ENCODE measurements around the gene THBS3.

GRCh38 chr1:155223047-155223446 lies 15.3 kb upstream of the THBS3 start:
- TF ChIP-seq RAD21 (conservative IDR thresholded peaks at IDR 0.05) (no peak), CTCF (IDR thresholded peaks at IDR 0.05; ENCODE audit: poor library complexity, severe bottlenecking) (no peak), EZH2 (IDR thresholded peaks at IDR 0.05; ENCODE audit: borderline replicate concordance, insufficient read depth, low read length, poor library complexity, severe bottlenecking) (no peak), POLR2AphosphoS5 (IDR thresholded peaks at IDR 0.05) (no peak), EP300 (conservative IDR thresholded peaks at IDR 0.05; ENCODE audit: poor library complexity, severe bottlenecking) (no peak), SMC3 (conservative IDR thresholded peaks at IDR 0.05; ENCODE audit: poor library complexity) (no peak), MXI1 (conservative IDR thresholded peaks at IDR 0.05; ENCODE audit: poor library complexity, severe bottlenecking) (no peak)

All from neural cell (in vitro differentiated cells).